CD4-positive, alpha-beta T cell treated with Interleukin-2 at 100 ng/mL for 4 hours (primary cell): ENCODE results near the gene CDIP1.

Experiments
- DNase-seq: peaks from one replicate; pipeline ENCODE4 v3.0.0-alpha.2; 2020; ENCODE audit warnings: low spot score

The CDIP1 gene

DNA sequence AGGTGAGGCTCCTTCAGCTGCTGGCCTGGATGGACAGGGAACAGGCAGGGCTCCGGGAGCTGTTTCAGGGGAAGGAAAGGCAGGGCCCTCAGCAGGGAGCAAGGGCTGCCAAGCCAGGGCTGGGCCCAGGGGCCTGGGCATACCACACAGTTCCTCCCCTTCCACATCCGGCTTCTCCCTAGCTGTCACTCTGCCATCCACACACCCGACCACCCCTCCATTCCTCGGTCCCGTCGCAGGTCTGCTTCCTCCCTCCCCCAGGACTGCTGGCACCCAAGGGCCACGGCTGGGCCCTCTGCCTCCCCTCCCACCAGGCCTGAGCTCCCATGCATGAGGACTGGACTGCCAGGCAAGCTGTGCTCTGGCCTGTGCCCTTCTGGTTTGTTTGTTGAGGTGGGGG, 24.0 kb downstream of the CDIP1 start:
- no peak for DNase-seq

- DNase-seq: no peak
These were observed 24.7 kb downstream of the CDIP1 start for GRCh38 chr16:4513881-4514280.

DNA sequence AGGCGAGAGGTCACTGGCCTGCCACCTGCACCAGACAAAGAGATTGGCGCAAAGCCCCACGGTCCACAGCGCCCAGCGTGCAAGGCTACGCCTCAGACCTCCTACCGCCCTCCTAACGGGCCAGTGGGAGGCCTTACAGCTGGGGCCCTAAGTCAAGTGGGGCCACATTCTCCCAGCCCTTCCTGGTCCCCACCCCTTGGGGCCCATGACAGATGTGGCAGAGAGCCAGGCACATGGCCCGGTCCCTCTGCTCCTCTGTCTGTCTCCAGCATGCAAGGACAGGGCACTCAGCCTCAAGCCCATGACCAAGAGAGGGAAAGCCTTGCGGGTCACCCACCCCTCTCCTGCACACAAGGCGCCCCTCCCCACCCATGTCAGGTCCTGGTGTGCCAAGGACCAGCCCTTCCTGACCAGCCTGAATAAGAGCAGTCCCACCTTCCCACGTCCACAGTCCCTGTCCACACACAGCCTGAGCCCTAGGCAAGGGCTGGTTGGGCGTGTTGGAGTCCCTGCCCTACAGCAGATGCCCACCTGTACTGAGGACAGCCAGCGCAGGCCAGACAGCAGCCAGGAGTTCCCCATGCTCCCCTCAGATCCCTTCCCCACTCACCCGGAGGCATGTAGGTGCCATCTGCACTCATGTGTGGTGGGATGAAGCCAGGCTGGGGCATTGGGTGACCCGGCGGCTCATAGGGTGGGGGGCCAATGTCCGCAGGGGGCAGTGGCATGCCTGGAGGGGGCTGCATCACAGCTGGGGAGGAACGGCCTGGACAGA, 25.3 kb downstream of the CDIP1 start:
- DNase-seq: no peak

DNA sequence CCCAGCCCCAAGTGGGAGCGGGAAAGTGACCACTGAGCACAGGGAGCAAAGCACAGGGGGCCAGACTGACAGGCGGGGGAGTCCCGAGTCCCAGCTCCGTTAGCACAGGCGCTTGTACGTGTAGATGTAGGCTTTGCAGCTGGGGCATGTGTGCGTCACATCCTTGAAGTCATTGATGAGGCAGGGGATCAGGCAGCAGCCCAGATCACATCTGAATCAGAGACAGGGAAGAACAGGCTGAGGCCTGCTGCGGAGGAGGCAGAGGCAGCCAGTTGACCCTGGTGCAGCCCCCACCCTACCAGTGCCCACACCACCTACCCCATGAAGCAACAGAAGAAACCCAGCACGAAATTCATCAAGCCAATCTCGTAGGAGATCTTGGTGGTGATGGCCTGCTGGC, 26.1 kb downstream of the CDIP1 start:
- no peak for DNase-seq

GRCh38 chr16:4511441-4512082, 27.0 kb downstream of the CDIP1 start:
- DNase-seq: no peak

DNA sequence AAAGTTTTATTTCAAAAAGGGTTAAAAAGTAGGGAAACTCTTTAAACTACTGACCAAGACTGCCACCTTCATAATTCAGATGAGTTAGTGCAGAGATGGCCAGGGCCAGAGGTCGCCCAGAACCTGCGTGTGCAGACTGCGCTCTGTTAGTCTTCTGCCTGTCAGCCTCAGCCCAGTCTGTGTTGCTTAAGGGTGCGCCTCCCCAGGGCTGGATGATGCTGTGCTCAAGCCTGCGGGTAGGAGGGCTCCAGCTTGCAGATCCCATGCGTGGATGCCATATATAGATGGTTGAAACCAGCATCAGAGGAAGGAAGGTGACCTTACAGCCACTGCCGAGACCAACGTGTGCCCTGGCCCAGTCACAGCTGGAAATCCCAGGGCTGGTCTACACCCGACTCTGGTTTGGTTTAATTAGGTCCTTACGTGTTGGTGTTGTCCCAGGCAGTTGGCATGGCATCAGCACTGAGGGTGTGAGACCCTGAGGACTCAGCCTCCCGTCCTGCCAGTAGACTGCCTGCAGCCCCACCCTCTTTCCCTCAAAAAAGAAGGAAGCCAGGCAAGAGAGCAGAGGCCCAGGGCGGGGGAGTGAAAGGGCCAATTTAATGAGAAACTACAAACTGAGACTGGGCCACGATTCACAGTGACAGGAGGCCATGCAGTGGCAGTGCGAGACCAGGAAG, 27.7 kb downstream of the CDIP1 start:
- DNase-seq: no peak

- no peak for DNase-seq
These were observed 28.4 kb downstream of the CDIP1 start for GRCh38 chr16:4510131-4510530.

DNA sequence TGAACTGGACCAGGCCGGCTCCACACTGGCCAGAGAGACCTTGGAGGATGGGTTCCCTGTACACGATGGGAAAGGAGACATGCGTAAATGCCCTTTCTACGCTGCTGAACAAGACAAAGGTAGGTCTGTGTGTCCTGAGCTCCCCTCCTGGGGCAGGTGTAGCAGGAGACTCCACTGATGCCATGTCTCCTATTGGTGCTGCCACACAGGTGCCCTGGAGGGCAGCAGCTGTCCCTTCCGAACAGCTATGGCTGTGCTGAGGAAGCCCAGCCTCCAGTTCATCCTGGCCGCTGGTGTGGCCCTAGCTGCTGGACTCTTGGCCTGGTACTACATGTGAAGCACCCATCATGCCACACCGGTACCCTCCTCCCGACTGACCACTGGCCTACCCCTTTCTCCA, 29.2 kb downstream of the CDIP1 start:
- no peak for DNase-seq

DNA sequence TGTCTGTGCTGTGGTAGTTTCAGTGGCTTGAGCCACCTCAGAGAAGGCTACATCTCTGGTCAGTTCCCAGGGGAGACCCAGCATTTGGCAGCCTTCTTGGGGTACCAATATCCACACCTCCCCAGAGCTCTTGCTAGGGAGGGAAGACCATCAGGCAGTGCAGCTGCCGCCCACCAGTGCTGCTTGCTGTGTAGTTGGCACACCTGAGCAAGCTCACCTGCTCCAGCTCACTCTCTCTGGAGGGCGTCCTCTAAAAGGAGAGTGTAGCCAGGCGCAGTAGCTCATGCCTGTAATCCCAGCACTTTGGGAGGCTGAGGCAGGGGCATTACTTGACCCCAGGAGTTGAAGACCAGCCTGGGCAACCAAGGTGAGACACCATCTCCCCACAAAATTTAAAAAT, 29.8 kb downstream of the CDIP1 start:
- DNase-seq: no peak

- no peak for DNase-seq
These were observed 30.8 kb downstream of the CDIP1 start for GRCh38 chr16:4507588-4508345.

GRCh38 chr16:4506450-4506849, 32.1 kb downstream of the CDIP1 start:
- DNase-seq: peak; percentile 77

GRCh38 chr16:4505356-4506147, 33.0 kb downstream of the CDIP1 start:
- DNase-seq: peak; percentile 89

DNA sequence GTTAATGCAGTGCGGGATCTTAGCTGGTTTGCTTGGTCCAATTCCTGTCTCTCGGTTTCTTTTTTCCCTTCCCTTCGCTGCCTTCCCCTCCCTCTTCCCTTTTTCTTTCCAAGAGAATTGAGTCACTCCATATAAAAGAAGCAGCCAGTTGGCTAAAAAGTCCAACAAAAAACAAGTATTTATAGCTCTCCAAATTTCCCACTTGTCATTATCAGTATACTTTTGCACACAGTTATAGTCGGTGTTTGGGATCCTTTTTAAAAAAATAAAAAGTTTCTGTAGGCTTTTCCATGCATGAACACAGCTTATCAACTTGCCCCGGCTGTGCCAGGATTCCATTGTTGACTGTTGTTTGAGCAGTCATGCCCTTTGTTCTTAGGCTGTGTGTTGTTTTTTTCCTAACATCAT, 37.5 kb downstream of the CDIP1 start:
- no peak for DNase-seq

- DNase-seq: no peak
These were observed 38.3 kb downstream of the CDIP1 start for GRCh38 chr16:4500272-4500671.

GRCh38 chr16:4499196-4499555, 39.4 kb downstream of the CDIP1 start:
- DNase-seq: no peak

DNA sequence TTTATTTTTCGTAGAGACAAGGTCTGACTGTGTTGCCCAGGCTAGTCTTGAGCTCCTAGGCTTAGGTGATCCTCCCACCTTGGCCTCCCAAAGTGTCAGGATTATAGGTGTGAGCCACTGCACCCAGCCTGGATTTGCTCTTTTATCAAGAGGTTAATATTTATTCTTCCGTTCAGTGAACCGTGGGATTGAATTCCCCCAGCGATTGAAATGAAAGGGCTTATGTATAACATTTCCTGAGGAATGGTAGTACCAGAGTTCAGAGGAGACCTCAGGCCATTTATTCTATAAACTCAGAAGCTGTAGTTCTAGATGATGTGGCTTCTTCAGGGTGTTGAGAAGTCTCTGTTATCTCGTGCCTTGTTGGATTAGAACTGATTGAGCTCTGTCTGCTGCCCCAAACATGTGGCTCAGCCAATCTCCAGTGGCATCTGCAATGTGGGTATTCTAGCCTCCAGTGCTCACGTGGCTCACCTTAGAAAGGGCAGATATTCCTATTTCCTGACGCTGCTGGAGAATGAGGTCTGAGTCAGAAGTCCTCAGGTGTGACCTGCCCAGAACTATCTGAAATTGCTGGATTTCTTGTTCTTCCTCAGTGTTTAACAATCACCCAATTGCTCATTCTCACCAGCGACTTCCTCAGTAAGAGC, 39.9 kb downstream of the CDIP1 start:
- no peak for DNase-seq

DNA sequence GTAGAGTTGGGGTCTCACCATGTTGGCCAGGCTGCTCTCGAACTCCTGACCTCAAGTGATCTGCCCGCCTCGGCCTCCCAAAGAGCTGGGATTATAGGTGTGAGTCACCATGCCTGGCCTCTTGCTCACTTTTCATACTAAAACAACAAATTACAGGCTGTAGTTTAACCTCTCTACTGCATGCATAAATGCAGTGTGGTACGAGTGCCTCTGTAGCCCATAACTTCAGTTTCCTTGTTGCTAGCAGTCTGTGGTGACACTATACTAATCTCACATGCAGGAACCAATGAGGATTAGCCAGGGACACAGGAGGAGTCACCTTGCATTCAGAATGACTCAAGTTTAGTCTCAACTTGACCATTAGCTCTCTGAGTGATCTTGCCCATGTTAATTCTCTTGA, 42.3 kb downstream of the CDIP1 start:
- DNase-seq: no peak

GRCh38 chr16:4495766-4496165, 42.8 kb downstream of the CDIP1 start:
- no peak for DNase-seq

GRCh38 chr16:4494746-4495490, 43.7 kb downstream of the CDIP1 start:
- no peak for DNase-seq

GRCh38 chr16:4491898-4492297, 46.7 kb downstream of the CDIP1 start:
- no peak for DNase-seq

- no peak for DNase-seq
These were observed 49.5 kb downstream of the CDIP1 start for GRCh38 chr16:4489030-4489429.
